T-helper 2 cell (primary cell): ENCODE measurements around the gene ACAT2.
"Not testable (repeated sequence)": the region's sequence is repeated elsewhere in the genome, so short reads cannot be mapped to it uniquely, and the experiment has no call there.

ENCODE experiments used
- DNase-seq, 5 experiments: peaks; one replicate each; pipeline versions ENCODE4 v3.0.0 to v3.0.0-alpha.2; 2012 to 2022

ACAT2 gene

DNA sequence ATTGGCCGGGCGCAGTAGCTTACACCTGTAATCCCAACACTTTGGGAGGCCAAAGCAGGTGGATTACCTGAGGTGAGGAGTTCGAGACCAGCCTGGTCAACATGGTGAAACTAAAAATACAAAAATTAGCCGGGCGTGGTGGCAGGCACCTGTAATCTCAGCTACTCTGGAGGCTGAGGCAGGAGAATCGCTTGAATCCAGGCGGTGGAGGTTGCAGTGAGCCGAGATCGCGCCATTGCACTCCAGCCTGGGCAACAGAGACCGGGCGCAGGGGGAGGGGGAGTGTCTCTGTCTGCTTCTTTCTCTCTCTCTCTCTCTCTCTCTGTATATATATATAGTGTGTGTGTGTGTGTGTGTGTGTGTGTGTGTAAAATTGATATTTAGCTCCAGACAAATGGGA, 29.3 kb upstream of the ACAT2 start:
- not testable (repeated sequence) for DNase-seq

DNA sequence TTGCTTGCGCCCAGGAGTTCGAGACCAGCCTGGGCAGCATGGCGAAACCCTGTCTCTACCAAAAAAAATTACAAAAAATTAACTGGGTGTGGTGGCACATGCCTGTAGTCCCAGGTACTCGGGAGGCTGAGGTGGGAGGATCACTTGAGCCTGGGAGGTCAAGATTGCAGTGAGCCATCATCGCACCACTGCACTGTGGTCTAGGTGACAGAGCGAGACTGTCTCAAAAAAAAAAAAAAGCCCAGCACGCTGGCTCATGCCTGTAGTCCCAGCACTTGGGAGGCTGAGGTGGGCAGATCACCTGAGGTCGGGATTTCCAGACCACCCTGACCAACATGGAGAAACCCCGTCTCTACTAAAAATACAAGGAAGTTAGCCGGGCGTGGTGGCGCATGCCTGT, 28.4 kb upstream of the ACAT2 start:
- DNase-seq, result not testable (repeated sequence)

DNA sequence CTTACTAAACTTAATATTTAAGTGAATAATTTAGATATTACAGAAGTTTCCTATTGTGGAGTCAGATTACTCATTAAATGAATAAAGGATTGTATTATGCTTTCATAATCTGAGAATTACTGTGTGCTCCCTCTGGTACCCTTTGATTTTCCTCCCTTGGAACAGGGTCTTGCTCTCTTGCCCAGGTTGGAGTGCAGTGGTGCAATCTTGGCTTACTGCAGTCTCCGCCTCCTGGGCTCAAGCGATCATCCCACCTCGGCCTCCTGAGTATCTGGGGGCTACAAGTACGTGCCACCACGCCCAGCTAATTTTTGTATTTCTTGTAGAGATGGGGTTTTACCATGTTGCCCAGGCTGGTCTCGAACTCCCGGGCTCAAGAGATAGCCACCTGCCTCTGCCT, 24.9 kb upstream of the ACAT2 start:
- no peak for DNase-seq

DNA sequence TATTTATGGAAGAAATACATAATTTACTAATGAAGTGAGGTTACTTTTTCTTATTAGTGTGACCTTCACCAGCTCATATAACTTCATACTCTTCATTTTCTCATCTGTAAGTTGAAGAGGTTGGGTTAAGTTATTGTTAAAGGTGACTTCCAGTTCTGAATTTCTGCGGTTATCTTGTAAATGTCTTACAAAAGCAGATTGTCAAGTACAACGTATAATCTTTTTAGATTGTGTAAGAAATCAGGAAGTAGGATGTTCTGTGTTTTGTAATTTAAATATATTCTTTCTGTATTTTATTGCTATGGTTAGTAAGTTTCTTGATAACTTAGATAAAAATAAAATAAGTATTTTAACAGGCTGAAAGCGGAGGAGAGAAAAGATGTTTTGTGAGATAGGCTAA, 22.5 kb upstream of the ACAT2 start:
- DNase-seq, result no peak

DNA sequence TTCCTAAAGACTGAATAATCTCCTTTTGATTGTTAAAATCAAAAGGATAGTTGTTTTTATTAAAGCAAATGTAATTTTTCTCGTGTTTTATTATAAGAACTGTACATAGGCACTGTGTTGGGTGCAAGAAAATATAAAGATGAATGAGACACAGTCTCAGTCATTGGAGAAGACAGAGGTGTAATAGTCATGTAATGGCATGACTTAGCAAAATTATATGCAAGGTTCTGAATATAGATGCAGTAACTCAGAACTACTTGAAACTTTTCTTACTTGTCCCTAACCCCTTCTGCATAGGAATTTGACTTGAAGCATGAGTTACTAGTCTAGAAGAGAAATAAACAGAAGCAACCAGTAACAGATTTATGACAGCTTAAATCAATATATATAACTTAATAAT, 19.7 kb upstream of the ACAT2 start:
- no peak for DNase-seq

DNA sequence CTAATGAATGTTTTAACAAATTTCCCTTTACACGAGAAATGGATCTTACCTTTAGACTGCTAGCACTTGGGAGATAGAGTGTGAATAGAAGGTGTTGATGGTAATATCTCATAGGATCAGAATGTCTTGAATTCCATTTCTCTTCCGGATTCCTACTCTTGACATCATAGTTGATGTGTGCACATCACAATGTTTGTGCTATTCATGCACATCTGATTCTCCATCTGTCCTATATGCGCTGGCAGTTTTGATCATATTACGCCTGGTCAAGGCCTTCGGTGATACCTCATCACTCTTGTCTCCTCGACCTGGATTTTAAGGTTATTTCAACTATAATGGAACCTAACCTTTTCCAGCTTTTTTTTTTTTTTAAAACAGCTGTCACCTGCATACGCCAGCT, 16.8 kb upstream of the ACAT2 start:
- no peak for DNase-seq

DNA sequence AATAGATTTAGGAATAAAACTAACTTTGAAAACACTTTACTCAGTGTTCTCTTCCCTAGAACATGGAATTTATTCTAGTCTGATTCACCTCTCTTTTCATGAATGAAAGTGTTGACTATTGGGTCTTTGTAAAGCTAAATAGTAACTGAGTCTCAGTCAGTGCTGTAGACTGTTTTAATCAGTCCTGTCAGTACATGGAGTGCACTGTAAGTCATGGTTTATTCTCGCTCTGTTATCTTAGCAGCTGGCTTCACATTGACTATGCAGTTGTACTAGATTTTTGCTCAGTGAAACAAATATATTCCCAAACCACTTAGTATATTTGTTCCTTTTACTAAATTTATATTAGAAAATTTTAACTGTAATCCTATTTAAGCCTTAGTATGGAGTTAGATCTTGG, 15.1 kb upstream of the ACAT2 start:
- DNase-seq, result no peak

DNA sequence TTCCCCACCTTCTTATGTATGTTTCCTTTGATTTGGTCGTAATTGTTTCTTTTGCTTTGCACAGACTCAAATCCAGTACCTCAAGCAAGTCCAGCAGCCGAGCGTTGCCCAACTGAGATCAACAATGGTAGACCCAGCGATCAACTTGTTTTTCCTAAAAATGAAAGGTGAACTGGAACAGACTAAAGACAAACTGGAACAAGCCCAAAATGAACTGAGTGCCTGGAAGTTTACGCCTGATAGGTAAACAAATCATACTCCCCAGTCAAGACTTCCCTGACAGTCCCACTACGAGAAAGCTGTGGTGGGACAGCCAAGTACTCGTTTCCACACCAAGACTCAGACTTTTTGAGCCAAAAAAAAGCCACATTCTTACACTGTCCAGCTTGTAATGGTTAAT, 13.7 kb upstream of the ACAT2 start:
- not testable (repeated sequence) for DNase-seq

DNA sequence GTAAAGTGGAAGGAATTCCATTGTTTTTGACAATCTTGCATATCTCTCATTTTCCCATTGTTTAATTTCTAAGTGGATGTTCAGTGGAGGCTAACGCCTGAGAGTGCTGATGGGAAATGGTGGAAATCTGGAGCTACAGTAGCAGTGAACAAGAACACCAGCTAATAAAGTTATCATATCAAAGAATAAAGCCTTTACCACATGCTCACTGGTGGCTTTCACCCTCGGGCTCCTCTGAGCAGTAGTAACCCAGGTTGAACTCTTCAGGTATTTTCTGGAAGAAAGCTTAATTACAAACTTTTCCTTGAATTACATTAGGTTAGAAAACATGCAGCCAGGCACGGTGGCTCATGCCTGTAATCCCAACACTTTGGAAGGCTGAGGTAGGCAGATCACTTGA, 10.4 kb upstream of the ACAT2 start:
- DNase-seq, result no peak

DNA sequence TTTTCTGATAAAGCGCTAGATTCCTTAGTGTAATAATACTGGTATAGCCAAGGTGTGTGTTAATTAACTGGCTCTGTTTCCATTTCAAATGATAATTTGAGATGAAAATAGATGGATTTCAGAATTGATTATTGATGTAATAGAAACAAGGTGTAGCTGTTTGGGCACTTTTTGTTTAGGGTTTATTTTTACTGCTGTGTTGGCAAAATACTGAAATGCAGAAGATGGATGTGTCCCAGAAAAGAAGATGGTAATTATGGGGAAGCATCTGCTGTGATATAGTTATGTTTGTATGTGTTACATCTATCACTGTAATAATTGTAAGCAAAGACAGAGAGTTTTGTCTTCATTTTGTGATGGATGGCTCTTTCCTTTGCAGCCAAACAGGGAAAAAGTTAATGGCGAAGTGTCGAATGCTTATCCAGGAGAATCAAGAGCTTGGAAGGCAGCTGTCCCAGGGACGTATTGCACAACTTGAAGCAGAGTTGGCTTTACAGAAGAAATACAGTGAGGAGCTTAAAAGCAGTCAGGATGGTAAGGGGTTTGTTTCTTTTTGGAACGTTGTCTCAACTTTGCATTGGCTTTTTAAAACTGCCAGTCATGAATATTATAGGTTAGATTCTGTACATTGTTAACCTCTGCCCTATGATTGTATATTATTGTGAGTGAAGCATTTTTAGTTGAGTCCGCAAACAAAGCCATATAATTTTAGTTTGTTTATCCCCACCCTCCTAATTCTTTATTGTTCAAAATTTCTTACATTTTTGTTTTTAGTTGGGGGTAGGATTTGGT, 8.6 kb upstream of the ACAT2 start:
- DNase-seq, result no peak

DNA sequence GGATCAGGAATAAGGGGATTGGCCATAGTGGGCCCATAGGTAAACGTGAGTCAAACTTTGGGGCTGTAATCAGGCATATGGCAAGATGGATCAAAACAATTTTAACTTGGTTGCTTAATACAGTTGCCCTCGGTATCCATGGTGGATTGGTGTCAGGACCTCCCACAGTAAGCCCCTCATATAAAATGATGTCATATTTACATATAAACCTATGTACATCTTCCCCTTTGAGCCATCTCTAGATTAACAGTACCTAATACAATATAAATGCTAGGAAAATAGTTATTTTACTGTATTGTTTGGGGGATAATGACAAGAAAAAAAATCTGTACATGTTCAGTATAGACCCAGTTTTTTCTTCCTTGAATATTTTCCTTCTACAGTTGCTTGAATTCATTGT, 7.4 kb upstream of the ACAT2 start:
- DNase-seq, result no peak

DNA sequence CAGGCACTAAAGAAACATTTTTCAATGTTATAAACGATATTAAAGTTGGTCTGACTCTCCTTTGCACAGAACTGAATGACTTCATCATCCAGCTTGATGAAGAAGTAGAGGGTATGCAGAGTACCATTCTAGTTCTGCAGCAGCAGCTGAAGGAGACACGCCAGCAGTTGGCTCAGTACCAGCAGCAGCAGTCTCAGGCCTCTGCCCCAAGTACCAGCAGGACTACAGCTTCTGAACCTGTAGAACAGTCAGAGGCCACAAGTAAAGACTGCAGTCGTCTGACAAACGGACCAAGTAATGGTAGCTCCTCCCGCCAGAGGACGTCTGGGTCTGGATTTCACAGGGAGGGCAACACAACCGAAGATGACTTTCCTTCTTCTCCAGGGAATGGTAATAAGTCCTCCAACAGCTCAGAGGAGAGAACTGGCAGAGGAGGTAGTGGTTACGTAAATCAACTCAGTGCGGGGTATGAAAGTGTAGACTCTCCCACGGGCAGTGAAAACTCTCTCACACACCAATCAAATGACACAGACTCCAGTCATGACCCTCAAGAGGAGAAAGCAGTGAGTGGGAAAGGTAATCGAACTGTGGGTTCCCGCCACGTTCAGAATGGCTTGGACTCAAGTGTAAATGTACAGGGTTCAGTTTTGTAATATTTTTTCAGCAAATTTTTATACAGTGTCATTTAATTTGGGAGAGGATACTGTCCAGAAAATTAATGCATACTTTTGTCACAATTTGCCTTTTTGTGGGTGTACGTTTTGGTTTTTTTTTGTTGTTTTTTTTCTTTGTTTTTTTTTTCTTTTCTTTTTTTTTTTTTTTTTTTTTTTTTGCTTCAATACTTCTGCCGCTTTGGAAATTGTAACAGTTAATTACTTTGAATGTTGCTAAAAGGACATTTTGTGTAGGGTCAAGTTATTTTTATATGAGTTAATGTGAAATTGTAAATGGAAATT, 6.6 kb upstream of the ACAT2 start:
- no peak for DNase-seq

DNA sequence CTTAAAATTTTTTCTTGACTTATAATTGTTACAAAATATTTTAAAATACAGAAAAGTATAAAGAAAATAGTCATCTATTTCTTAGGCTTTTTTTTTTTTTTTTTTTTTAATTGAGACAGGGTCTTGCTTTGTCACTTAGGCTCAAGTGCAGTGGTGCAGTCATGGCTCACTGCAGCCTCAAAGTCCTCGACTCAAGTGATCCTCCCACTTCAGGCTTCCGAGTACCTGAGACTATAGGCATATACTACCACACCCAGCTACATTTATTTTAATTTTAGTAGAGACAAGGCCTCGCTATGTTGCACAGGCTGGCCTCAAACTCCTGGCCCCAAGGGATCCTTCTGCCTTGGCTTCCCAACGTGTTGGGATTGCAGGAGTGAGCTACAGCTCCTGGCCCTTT, 5.3 kb upstream of the ACAT2 start:
- no peak for DNase-seq

DNA sequence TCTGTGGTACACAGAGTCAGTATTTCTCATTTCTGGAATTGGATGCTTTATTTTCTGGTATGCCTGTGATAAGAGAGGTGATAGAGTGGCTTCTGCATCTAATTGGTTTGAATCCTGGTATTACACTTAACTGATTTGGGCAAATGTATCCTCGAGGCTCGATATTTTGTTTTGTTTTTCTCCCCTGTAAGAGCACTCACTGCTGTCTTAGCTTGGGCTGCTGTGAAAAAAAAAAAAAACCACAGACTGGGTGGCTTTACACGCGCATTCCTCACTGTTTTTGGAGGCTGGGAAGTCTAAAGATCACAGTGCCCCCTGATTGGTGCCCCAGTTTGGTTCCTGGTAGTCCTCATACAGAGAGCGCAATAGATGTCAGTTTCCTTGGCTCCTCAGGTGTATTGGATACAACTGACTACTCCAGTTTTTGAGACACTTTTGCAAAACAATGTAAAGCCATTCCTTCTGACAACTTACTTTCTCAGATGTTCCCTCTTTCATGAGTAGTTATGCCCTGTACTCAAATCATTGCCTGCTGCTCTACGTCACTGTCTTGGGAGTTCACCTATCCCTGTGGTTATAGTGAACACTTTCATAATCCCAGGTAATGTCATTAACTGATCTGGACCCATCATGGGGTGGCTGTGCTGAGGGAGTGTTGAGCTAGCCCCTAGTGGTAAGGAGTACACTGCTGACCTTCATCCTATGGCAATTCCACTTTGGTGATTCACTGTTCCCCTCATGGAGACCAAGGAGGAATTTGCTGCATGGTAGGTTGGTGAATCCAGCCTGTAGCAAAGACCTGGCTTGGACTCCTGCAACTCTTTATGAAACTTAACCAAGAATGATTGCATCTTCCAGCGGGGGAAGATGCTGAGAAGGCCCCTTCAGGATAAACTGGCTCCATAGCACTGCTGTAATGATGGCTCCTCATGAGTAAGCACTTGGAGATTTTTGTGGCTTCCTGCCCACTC, 3.5 kb upstream of the ACAT2 start:
- DNase-seq, result no peak

DNA sequence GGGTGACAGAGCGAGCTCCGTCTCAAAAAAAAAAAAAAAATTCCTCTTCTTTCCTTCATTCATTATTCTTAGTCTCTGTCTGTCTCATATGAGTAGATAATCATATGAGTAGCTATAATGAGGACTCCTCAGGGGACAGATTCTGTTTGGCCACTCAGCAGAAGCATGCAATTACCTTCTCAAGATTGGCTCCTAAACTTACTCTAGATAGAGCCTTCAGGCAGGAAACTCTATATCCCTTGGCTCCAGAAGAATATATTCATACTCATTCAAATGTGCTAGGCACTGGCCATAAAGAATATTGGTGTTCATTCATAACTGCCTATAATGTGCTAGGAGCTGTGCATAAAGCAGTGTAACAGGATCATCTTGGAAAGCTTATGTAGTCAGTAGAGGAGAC, 2.2 kb upstream of the ACAT2 start:
- no peak for DNase-seq

DNA sequence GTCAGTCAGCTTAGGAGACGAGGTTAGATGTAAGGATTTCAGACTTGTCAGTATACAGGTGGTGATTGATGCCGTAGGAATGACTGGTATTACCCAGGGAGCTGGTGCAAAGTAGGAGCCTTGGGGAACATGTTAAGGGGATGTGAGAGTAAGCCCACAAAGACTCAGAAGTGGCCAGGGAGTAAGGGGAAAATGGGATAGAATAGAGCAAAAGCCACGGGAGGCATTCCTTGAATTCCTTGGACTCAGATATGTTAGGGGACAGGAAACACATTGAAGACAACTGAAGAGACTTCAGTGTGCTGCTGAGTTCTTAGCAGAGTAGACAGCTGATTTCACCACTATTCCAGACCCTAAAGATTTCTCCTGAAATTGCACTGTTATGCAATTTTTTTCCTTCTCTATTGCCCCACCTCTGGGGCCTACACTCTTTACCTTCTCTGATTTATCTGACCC, 1.2 kb upstream of the ACAT2 start:
- no peak for DNase-seq

DNA sequence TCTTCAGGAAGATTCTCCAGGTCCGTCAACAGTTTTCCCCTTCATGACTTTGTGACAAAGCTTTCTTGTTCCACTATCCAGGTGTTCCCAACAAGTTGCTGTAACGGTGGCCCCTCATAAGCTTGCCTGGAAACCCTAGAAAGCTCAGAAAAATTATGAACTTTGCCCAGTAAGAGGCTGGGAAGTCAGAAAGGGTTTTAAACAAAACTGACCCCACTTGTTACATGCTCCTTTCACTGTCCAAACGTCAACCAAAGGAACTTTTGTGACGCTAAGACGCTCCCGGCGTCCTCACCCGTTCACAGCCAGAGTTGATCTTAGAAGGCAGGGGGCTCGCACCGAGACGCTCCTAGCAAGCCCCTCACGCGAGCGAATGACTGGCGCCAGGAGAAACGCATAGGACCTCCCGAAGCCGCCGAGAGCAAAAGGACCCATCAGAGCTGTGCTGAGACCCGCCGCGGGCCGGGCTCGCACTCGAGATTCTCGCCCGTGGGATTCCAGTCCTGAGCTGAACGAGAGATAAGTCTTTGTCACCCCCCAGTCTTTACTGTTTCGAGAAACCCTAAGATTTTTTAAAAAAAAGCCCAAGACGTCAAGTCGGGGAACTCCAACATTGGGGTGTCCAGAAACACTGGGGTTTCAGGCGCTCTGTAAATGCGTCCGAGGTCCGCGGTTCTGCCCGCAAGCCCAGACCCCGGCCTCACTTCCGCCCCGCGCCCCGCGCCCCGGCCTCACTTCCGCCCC, 544 bp upstream of the ACAT2 start:
- DNase-seq, result no peak

DNA sequence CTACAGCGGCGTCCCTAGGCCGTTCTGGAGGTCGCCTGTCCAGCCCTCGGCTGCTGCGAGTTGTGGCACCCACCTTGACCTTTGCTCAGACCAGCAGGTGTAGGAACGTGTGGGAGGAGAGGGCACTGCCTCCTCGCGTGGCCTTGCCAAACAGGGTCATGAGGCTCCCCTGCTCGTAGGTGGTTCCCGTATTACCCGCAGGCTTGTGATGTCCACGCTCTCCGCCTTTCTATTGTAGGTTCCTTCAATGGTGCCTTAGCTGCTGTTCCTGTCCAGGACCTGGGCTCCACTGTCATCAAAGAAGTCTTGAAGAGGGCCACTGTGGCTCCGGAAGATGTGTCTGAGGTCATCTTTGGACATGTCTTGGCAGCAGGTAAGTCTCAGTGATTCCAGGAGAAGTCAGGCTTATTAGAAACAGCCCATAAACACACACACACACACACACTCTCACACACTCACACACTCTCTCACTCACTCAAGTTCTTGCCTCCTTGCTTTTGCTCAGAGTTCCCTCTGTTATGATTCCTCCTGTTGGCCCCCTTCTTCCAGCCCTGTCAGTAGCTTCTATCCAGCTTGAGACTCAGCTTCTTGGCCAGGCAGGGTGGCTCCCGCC, 942 bp downstream of the ACAT2 start:
- peak in 4 of 5 experiments; percentile 11 to 50 (median 27) for DNase-seq

DNA sequence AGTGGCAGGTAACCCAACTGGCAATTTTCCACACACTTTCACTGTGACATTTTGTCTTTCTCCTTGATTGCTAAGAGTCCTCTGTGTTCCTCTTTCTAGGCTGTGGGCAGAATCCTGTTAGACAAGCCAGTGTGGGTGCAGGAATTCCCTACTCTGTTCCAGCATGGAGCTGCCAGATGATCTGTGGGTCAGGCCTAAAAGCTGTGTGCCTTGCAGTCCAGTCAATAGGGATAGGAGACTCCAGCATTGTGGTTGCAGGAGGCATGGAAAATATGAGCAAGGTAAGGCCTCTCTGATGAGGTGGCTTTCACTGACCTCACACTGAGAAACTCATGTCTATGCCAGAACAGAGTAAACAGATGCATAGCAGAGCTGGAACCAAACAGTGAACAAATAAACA, 5.1 kb downstream of the ACAT2 start:
- no peak for DNase-seq

DNA sequence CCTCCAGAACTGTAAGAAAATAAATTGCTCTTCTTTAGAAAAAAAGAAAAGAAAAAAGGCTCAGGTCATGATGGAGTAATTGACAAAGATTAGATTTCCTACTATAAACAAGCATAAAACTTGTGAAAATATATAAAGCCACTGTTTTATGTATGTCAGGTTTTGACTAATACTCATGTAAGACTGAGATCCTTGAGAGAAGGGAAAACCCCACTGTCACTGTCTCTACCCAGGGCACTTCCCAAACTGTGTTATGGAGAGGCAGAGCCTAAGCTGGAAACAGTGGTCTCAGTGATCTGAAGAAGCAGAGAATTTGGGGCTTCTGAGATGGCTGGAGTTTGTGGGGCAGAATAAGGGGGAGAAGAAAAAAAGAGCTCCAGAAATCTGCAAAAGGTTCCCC, 7.6 kb downstream of the ACAT2 start:
- DNase-seq, result no peak

DNA sequence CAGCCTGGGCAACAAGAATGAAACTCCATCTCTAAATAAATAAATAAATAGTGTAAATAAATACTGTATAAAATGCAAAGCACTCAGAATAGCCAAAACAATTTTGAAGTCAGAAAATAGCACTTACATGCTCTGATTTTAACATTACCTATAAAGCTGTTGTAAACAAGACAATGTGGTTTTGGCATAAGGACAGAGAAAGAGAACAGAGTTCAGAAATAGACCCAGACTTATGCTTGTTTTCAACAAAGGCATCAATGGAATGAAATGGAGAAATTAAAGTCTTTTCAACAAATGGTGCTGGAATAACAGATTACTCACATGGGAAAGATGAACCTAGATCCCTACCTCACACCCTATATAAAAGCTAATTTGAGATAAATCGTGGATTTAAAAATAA, 10.4 kb downstream of the ACAT2 start:
- DNase-seq, result no peak
